Activated naive CD4-positive, alpha-beta T cell treated with anti-CD3 and anti-CD28 coated beads, Interleukin-2, amount 50 U/mL, for 24 hours (primary cell): Measurements from ENCODE around the gene GPBP1L1.
A peak's percentile ranks its signal among the peaks of the same experiment; 100 is the strongest.

Source experiments
- H3K27ac Mint-ChIP-seq: one replicate; pipeline ENCODE4 v1.8.0; 2021; ENCODE audit warnings: mild to moderate bottlenecking, mixed read lengths
- H3K27me3 Mint-ChIP-seq: one replicate; pipeline ENCODE4 v1.8.0; 2021; ENCODE audit warnings: mixed read lengths
- H3K36me3 Mint-ChIP-seq: one replicate; pipeline ENCODE4 v1.8.0; 2021; ENCODE audit warnings: mixed read lengths
- H3K4me1 Mint-ChIP-seq: one replicate; pipeline ENCODE4 v1.8.0; 2021; ENCODE audit warnings: mixed read lengths
- H3K4me3 Mint-ChIP-seq: one replicate; pipeline ENCODE4 v1.8.0; 2021; ENCODE audit warnings: mild to moderate bottlenecking, mixed read lengths
- H3K9me3 Mint-ChIP-seq: one replicate; pipeline ENCODE4 v1.8.0; 2021; ENCODE audit warnings: mixed read lengths

GPBP1L1 gene

DNA sequence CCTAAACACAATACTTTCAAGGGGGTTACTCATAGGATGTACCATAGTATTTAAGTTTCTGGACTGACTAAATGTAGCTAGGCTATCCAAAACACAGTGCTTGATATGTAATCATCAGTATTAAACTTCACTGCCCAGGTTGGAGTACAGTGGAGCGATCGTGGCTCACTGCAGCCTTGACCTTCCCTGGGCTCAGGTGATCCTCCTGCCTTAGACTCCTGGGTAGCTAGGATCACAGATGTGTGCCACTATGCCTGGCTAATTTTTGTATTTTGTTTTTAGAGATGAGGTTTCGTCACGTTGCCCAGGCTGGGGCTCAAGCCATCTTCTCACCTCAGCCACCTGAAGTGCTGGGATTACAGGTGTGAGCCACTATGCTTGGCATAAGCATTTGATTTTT lies 91.9 kb downstream of the GPBP1L1 start:
- H3K36me3 Mint-ChIP-seq: peaks cover 15% of the 10 kb centered on the region
- no peaks in the 10 kb centered on the region for H3K27me3 Mint-ChIP-seq
- H3K4me3 Mint-ChIP-seq: no peak overlapping the region
- no peak overlapping the region for H3K27ac Mint-ChIP-seq
- peaks cover 25% of the 10 kb centered on the region for H3K4me1 Mint-ChIP-seq
- no peaks in the 10 kb centered on the region for H3K9me3 Mint-ChIP-seq

DNA sequence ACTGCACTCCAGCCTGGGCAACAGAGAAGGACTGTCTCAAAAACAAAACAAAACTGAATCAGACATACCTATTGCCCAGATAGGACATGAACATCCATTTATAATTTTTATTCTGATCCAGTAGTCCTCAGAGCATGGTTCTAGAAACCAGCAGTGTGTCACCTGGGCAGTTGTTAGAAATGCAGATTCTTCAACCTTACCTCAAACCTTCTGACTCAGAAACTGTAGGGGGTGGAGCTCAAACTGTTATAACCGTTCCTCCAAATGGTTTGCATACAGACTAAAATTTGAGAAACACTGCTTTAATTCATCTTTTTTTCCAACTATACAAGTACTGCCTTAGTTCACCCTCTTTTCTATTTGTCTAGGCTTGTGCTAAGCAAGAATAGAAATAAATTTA lies 96.5 kb downstream of the GPBP1L1 start:
- Mint-ChIP-seq H3K9me3 (no peaks in the 10 kb centered on the region), H3K36me3 (peaks cover 8% of the 10 kb centered on the region), H3K27me3 (no peaks in the 10 kb centered on the region), H3K4me3 (no peak overlapping the region), H3K4me1 (peaks cover 33% of the 10 kb centered on the region), H3K27ac (no peak overlapping the region)

DNA sequence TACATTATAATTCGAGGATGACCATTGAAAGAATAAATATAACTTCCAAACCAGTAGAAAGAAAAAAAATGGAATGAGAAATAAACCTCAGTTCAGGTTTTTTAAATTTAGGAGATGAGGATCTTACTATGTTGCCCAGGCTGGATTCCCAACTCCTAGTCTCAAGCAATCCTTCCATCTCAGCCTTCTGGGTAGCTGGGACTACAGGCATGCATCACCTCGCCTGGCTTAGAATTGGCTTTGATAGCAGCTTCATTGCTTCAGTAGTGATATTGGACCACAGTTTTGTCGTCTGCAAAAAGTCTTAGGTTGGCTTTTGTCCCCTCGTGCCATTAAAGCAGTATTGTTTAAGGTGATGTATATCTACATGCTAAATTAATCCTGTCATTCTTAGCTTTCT lies 99.6 kb downstream of the GPBP1L1 start:
- Mint-ChIP-seq H3K27ac (peak overlapping the region; percentile 92), H3K4me1 (peaks cover 32% of the 10 kb centered on the region), H3K4me3 (peak overlapping the region; percentile 99), H3K9me3 (no peaks in the 10 kb centered on the region), H3K36me3 (peaks cover 7% of the 10 kb centered on the region), H3K27me3 (no peaks in the 10 kb centered on the region)

DNA sequence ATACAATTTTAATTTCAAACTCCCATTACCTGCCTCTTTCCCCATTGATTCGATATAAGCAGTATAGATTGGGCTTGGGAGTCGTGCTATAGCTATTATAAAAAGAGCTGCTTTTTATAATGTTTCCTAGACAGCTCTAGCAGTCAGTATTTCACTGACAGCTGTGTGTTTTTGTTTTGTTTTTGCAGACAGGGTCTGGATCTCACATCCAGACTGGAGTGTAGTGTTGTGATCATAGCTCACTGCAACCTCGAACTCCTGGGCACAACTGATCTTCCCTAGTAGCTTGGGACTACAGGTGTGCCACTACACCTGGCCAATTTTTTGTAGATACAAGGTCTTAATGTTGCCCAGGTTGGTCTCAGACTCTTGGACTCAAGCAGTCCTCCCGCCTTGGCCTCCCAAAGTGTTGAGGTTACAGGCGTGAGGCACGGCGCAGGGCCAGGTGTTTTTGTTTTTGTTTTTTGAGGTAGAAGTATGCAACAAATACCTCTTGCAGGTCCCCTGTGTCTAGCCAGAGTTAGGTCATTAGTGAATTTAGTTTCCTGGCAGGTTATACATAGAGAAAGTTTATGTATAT lies 100.7 kb downstream of the GPBP1L1 start:
- Mint-ChIP-seq H3K27me3 (no peaks in the 10 kb centered on the region), H3K4me1 (peaks cover 32% of the 10 kb centered on the region), H3K27ac (peak overlapping the region; percentile 63), H3K36me3 (peaks cover 5% of the 10 kb centered on the region), H3K4me3 (peak overlapping the region; percentile 99), H3K9me3 (no peaks in the 10 kb centered on the region)

DNA sequence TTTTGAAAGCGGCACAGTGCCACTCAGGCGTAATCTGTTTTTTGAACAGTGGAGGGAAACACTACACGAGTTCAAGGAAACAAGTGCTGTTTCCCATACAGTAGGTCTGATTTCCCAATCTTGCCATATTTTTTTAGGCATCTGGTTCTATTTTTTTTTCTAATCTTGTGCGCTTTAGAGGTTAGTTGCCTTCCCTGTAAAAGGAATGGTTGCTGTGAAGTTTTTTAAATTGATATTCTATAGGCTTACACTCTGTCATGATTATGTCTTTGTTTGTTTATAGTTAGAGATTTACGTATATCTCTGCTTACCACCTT lies 101.3 kb downstream of the GPBP1L1 start:
- H3K9me3 Mint-ChIP-seq: no peaks in the 10 kb centered on the region
- peaks cover 32% of the 10 kb centered on the region for H3K4me1 Mint-ChIP-seq
- H3K4me3 Mint-ChIP-seq: peak overlapping the region; percentile 99
- H3K36me3 Mint-ChIP-seq: peaks cover 5% of the 10 kb centered on the region
- peak overlapping the region; percentile 92 for H3K27ac Mint-ChIP-seq
- H3K27me3 Mint-ChIP-seq: no peaks in the 10 kb centered on the region

DNA sequence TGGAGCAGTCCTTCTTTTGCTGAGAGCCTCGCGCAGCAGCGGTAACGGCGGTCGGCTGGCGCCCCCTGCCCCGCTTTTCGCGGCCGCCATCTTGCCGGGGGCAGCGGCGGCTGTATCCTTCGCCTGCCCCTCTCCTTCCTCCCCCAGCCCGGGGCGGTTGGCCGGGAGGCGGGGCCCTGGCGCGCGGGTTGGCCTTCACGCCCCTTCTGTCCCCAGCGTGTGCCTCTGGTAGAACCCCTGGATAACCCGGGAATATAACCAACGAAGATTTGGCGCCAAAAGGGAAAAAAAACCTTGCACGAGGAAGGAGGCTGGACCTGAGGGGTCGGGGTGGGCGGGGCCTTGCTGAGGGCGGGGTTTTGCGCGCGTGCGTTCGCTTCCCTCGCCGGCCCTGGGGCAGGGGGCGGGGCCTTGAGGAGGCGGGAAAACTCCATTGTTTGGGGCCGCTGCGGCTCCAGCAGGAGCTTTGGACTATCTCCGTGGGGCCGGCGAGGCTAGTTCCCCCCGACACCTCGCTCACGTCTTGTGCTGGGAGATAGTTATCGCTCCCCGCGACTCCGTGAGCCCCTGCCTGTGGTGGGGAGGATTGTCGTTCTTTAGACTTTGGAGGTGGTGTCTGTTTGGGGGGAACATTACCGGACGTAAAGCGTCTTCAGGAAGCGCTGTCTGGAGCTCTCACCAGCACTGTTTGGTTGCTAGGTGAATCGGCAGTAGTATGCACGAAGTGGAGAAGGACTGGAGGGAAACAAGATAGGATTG lies 101.8 kb downstream of the GPBP1L1 start:
- H3K4me1 Mint-ChIP-seq: peaks cover 32% of the 10 kb centered on the region
- H3K9me3 Mint-ChIP-seq: no peaks in the 10 kb centered on the region
- H3K36me3 Mint-ChIP-seq: peaks cover 5% of the 10 kb centered on the region
- H3K4me3 Mint-ChIP-seq: peak overlapping the region; percentile 99
- peak overlapping the region; percentile 99 for H3K27ac Mint-ChIP-seq
- no peaks in the 10 kb centered on the region for H3K27me3 Mint-ChIP-seq

DNA sequence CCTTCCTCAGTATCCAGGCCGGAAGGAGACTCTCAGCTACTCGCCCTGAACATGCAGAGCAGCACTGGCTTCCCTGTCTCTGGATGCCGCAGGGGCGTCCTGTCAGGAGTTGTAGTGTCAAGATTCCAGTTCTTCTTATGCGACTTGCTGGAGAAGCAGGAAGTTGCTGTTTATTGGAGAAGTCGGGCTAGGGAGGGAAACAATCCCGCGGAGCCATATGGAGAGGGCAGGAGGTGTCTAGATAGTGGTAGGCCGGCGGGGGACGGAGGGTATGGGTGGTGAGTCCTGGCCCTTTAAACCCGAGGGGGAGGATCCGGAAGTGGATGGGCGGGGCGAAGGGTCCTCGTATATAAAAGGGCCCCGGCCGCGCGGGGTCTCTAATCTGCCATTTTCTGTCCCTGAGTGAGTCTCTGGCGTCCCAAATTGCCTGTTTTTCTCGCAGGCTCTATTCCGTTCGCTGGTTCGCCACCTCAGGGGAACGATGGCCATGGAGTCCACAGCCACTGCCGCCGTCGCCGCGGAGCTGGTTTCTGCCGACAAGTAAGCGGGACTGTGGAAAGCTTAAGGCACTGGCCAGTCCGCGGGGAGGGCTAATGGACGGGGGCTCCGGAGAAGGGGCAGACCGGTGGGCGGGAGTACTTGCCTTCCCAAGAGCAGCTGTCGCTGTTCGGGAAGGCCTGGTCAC lies 102.5 kb downstream of the GPBP1L1 start, which contains the start of gene NASP:
Gene NASP (plus strand): TSS at position 376 of the 685 bp plus-strand sequence. CDS start 106 bp downstream, at position 482.
- no peaks in the 10 kb centered on the region for H3K27me3 Mint-ChIP-seq
- H3K9me3 Mint-ChIP-seq: no peaks in the 10 kb centered on the region
- peak within 1 kb of the TSS; percentile 99 for H3K27ac Mint-ChIP-seq
- H3K4me3 Mint-ChIP-seq: peak within 1 kb of the TSS; percentile 99
- peaks cover 5% of the 10 kb centered on the region for H3K36me3 Mint-ChIP-seq
- peaks cover 27% of the 10 kb centered on the region for H3K4me1 Mint-ChIP-seq

DNA sequence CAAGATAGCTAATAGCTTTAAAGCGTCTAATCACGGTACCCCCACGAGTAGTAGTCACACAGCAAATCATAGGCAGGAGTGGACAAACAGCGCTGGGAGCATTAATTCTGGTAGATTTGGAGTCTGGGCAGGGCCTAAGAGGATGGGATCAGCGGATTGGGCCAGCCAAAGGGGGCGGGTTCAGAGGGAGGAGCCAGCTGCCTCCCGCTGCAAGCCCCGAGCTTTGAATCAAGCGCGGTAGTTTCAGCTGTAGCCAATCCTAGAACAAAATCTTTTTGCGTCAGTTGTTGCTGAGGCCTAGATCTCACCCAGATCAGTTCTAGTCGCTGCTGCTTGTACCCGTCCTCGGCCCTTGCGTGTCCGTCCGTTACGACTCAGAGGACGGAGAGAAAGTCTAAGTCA lies 103.1 kb downstream of the GPBP1L1 start:
- no peaks in the 10 kb centered on the region for H3K27me3 Mint-ChIP-seq

More for the DNA sequence above, 103.1 kb downstream of the GPBP1L1 start:
- peak overlapping the region; percentile 99 for H3K27ac Mint-ChIP-seq
- peaks cover 5% of the 10 kb centered on the region for H3K36me3 Mint-ChIP-seq
- H3K4me1 Mint-ChIP-seq: peaks cover 24% of the 10 kb centered on the region
- peak overlapping the region; percentile 99 for H3K4me3 Mint-ChIP-seq
- H3K9me3 Mint-ChIP-seq: no peaks in the 10 kb centered on the region
